ENCODE results near the gene TMEM178A.

The TMEM178A gene

DNA sequence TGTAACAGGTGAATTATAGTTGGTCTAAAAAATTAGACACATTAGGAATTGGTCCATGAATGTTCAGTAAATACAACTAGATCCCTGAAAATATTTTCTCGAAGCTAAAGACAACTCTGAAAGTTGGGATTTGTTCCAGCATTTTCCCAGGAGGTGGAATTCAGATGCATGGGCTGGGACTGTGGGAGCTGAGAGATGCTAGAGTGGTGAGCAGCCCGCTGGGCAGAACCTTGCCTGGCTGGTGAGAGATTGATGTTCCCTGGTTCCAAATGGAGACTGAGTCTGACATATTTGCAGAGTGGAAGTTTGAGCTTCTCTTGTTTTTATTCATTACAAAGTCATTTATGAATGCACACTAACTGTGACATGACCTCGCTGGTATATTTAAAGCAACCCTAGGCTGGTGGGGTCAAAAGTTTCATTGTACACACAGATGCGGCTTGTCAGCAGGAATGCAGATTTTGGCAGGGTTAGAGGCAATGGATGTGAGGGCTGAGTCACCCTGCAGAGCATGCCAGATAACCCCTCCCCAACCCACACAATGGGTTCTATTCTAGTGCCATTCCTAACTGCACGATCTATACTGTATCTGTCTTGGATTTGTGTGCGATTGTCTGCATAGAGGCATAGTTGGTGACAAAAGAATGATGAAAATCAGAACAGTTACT, 23.5 kb upstream of the TMEM178A start:
- TF ChIP-seq, protein P1, sequence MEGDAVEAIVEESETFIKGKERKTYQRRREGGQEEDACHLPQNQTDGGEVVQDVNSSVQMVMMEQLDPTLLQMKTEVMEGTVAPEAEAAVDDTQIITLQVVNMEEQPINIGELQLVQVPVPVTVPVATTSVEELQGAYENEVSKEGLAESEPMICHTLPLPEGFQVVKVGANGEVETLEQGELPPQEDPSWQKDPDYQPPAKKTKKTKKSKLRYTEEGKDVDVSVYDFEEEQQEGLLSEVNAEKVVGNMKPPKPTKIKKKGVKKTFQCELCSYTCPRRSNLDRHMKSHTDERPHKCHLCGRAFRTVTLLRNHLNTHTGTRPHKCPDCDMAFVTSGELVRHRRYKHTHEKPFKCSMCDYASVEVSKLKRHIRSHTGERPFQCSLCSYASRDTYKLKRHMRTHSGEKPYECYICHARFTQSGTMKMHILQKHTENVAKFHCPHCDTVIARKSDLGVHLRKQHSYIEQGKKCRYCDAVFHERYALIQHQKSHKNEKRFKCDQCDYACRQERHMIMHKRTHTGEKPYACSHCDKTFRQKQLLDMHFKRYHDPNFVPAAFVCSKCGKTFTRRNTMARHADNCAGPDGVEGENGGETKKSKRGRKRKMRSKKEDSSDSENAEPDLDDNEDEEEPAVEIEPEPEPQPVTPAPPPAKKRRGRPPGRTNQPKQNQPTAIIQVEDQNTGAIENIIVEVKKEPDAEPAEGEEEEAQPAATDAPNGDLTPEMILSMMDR (IDR thresholded peaks at IDR 0.05; ENCODE audit: borderline replicate concordance, extremely low read depth, low read length, poor library complexity, severe bottlenecking), result no peak
- TF ChIP-seq EZH2 (IDR thresholded peaks at IDR 0.05; ENCODE audit: borderline replicate concordance, low read depth, low read length, severe bottlenecking), result no peak
- H3K4me2 ChIP-seq (ENCODE audit: insufficient read depth, low read length), result no peak overlapping the region
- no peak overlapping the region for H2AFZ ChIP-seq (ENCODE audit: low read depth, low read length)
- H3K4me3 ChIP-seq (ENCODE audit: low read depth in 1 of 2, low read length in 2 of 2), result no peak overlapping the region
- H4K20me1 ChIP-seq (ENCODE audit: insufficient read depth, low read length), result no peaks in the 10 kb centered on the region
- no peaks in the 10 kb centered on the region for H3K9me3 ChIP-seq (ENCODE audit: insufficient read depth, low read length, severe bottlenecking)
- no peaks in the 10 kb centered on the region for H3K4me1 ChIP-seq (ENCODE audit: insufficient read depth, low read length)
- no peaks in the 10 kb centered on the region for H3K27me3 ChIP-seq (ENCODE audit: insufficient read depth, low read length, poor library complexity)
- ATAC-seq (ENCODE audit: insufficient read depth, low read depth) (no peak), DNase-seq (no peak)
- H3K9ac ChIP-seq (ENCODE audit: low read depth, low read length), result no peak overlapping the region
- no peak overlapping the region for H3K27ac ChIP-seq (ENCODE audit: low read length)
- H3K79me2 ChIP-seq (ENCODE audit: insufficient read depth, low read length), result no peaks in the 10 kb centered on the region
- no peaks in the 10 kb centered on the region for H3K36me3 ChIP-seq (ENCODE audit: insufficient read depth, low read length)

DNA sequence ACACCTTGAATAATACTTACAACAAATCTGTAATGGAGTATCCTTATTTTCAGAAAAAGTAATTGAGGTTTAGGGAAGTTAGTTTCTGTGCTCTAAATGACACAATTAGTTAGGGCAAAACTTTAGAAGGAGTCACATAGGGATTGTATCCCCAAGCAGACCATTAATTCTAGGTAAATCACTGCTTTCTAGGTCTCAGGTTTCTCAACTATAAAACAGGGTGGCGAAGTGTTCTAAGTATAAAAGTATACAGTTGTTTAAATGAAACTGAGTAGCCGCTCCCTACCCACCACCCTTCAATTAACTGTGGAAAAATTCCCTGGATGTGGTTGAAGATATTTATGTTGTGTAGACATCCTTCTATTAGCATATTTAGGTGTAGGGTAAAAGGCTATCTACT, 19.9 kb upstream of the TMEM178A start:
- Histone ChIP-seq H3K4me1 (ENCODE audit: insufficient read depth, low read length) (no peaks in the 10 kb centered on the region), H2AFZ (ENCODE audit: low read depth, low read length) (no peak overlapping the region), H3K4me3 (ENCODE audit: low read depth in 1 of 2, low read length in 2 of 2) (no peak overlapping the region), H3K9ac (ENCODE audit: low read depth, low read length) (no peak overlapping the region), H3K4me2 (ENCODE audit: insufficient read depth, low read length) (no peak overlapping the region), H3K36me3 (ENCODE audit: insufficient read depth, low read length) (no peaks in the 10 kb centered on the region), H3K27ac (ENCODE audit: low read length) (no peak overlapping the region), H3K9me3 (ENCODE audit: insufficient read depth, low read length, severe bottlenecking) (no peaks in the 10 kb centered on the region), H3K27me3 (ENCODE audit: insufficient read depth, low read length, poor library complexity) (no peaks in the 10 kb centered on the region), H3K79me2 (ENCODE audit: insufficient read depth, low read length) (no peaks in the 10 kb centered on the region), H4K20me1 (ENCODE audit: insufficient read depth, low read length) (no peaks in the 10 kb centered on the region)
- TF ChIP-seq, protein P1 (IDR thresholded peaks at IDR 0.05; ENCODE audit: borderline replicate concordance, extremely low read depth, low read length, poor library complexity, severe bottlenecking), result no peak
- TF ChIP-seq EZH2 (IDR thresholded peaks at IDR 0.05; ENCODE audit: borderline replicate concordance, low read depth, low read length, severe bottlenecking), result no peak
- DNase-seq (no peak), ATAC-seq (ENCODE audit: insufficient read depth, low read depth) (no peak)

DNA sequence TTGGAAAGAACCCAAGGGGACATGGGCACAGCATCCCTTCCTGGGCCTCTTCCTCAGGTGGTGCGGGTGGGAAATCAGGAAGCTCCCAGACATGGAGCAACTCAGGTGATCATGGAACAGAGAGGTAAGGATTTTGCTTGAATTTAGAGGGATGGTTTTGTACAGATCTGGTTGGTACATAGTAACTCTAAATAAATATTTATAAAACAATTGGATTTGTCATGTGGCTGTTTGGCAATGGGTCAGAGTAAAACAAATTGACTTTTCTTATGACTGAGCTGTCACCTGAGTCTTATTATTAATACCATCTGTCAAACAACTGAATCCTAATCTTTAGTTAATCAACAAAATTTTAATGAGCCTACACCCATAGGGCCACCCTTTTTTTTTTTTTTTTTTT, 19.4 kb upstream of the TMEM178A start:
- no peak for ATAC-seq (ENCODE audit: insufficient read depth, low read depth)
- Histone ChIP-seq H3K27me3 (ENCODE audit: insufficient read depth, low read length, poor library complexity) (no peaks in the 10 kb centered on the region), H3K36me3 (ENCODE audit: insufficient read depth, low read length) (no peaks in the 10 kb centered on the region), H3K9me3 (ENCODE audit: insufficient read depth, low read length, severe bottlenecking) (no peaks in the 10 kb centered on the region), H4K20me1 (ENCODE audit: insufficient read depth, low read length) (no peaks in the 10 kb centered on the region), H3K9ac (ENCODE audit: low read depth, low read length) (no peak overlapping the region), H3K4me1 (ENCODE audit: insufficient read depth, low read length) (no peaks in the 10 kb centered on the region), H3K4me2 (ENCODE audit: insufficient read depth, low read length) (no peak overlapping the region), H3K4me3 (ENCODE audit: low read depth in 1 of 2, low read length in 2 of 2) (no peak overlapping the region), H3K27ac (ENCODE audit: low read length) (no peak overlapping the region), H3K79me2 (ENCODE audit: insufficient read depth, low read length) (no peaks in the 10 kb centered on the region), H2AFZ (ENCODE audit: low read depth, low read length) (no peak overlapping the region)
- TF ChIP-seq, protein P1 (IDR thresholded peaks at IDR 0.05; ENCODE audit: borderline replicate concordance, extremely low read depth, low read length, poor library complexity, severe bottlenecking), result no peak
- no peak for TF ChIP-seq EZH2 (IDR thresholded peaks at IDR 0.05; ENCODE audit: borderline replicate concordance, low read depth, low read length, severe bottlenecking)
- DNase-seq, result no peak
